GM18505 (cell line): Measurements from ENCODE around the gene SRD5A1.
"Not testable (repeated sequence)": the region's sequence is repeated elsewhere in the genome, so short reads cannot be mapped to it uniquely, and the experiment has no call there.

ENCODE experiments used
- ATAC-seq: cut with Tn5 transposase; IDR thresholded peaks from one replicate; pipeline ENCODE4 v1.9.1; 2021; ENCODE audit not compliant: unreplicated experiment
- POLR2A ChIP-seq: IDR thresholded peaks from 4 replicates; pipeline ENCODE4 v1.6.1; 2011; ENCODE audit warnings: borderline replicate concordance; ENCODE audit not compliant: insufficient read depth, insufficient read length; ENCODE audit errors: extremely low read depth

SRD5A1 gene

DNA sequence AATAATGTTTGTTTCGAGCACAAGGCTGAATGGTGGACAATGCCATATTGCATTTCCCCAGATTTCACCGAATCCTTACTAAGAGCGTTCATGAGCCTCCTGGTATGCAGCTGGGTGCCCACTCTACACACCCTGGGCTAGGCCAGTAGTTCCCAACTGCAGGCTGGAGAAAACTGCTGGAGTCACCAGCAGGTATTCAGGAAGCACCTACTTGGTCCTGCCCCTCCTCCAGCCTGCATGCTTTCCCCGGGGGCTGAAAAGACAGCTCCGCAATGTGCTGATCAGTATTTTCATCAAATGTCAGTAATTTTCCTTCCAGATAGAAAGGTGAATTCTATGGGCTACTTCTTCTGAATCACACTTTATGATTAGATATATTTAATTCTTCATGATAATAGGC, 34.4 kb downstream of the SRD5A1 start:
- no peak for ATAC-seq
- TF ChIP-seq POLR2A = no peak

DNA sequence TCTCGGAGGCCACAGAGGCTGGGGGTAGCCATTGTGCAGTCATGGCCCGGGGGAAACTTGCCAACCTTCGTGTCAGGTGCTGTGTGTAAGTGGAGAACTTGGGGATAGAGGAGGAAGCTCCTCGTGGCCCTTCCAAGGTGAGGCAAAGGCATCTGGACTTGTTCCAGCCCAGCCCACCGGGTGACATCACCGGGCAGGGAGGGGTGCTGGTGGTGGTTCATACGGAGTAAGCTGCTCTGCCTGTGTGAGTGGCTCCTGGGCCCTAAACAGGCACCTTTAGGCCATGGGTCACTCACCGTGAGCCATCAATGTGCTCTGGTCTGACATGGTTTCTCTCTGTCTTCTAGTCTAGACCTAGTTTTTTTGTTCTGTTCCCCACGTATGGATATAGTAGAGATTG, 35.5 kb downstream of the SRD5A1 start:
- ATAC-seq = not testable (repeated sequence)

DNA sequence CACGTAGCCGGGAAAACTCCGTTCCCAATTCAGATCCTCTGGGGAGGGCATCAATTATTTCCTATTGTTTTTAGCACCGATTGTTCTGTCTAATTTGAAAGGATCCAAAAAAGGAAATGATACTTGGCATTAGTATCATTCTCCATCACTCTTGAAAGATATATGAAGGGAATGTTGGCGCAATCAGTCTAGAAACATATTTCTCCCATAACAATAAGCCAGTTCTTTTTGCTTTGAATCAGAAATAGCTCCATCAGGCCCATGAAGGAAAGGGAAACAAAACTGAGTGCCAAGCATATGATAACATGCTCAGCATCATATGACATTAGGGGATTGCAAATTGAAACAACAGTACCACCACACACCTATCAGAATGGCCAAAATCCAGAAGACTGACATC, 39.8 kb downstream of the SRD5A1 start:
- TF ChIP-seq POLR2A = no peak
- ATAC-seq = no peak

- TF ChIP-seq POLR2A = no peak
- ATAC-seq = no peak
These were observed 40.7 kb downstream of the SRD5A1 start for GRCh38 chr5:6673963-6674362.

- no peak for ATAC-seq
These were observed 41.2 kb downstream of the SRD5A1 start for GRCh38 chr5:6674421-6674820.

DNA sequence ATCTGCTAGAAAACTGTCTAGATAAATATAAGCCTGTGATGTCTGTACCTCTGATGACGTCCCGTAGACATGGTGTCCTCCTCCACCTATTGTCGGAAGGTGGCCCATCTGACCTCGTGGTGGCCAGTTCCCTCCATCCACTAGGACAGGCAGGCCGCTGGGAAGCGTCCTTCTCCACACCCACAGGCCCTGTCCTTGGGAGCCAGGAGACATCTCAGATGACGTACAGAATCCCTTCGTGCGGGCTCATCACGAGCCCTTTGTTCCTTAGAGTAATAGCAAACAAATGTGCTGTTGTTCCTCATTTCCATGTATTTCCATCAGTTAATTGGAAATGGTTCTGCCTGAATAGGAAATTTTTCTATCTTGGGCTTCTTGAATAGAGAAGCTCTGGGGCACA, 41.6 kb downstream of the SRD5A1 start:
- no peak for TF ChIP-seq POLR2A
- ATAC-seq = no peak

More at GRCh38 chr5:6674421-6674820, 41.2 kb downstream of the SRD5A1 start:
- no peak for TF ChIP-seq POLR2A

GRCh38 chr5:6675784-6676491, 42.7 kb downstream of the SRD5A1 start:
- no peak for TF ChIP-seq POLR2A
- ATAC-seq = no peak

DNA sequence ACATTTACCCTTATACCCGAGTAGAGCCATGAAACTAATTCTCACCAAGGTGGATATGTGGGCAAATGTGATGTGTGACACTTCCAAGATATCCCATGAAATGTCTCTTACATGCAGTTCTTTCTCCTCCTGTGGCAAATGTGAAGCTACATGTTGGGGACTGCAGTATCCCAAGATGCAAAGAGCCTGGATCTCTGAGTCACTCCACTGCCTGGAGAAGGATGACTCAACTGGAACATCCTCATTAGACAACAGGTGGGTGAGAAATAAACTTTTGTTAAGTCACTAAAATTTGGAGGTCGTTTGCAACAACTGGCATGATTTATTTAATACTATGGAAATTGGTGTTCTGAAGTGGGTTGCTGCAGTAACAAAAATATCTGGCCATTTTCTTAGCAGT, 43.5 kb downstream of the SRD5A1 start:
- ATAC-seq = no peak
- TF ChIP-seq POLR2A = no peak

DNA sequence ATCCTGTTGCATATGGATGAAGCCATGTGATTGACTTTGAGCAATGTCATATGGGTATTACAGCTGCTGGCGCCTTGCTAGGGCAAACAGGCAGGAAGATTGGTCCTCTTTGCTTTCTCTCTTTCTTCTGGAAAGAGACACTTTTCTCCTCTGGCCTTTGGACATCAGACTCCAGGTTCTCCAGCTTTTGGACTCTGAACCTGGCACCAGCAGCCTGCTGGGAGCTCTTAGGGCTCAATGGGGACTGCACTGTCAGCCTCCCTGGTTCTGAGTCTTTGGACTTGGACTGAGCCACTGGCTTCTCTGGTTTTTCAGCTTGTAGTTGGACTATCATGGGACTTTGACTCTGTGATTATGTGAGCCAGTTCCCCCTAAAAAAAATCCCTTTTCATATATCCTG, 45.1 kb downstream of the SRD5A1 start:
- ATAC-seq = no peak
- TF ChIP-seq POLR2A = no peak

- no peak for TF ChIP-seq POLR2A
- ATAC-seq = no peak
These were observed 47.7 kb downstream of the SRD5A1 start for GRCh38 chr5:6680922-6681321.

DNA sequence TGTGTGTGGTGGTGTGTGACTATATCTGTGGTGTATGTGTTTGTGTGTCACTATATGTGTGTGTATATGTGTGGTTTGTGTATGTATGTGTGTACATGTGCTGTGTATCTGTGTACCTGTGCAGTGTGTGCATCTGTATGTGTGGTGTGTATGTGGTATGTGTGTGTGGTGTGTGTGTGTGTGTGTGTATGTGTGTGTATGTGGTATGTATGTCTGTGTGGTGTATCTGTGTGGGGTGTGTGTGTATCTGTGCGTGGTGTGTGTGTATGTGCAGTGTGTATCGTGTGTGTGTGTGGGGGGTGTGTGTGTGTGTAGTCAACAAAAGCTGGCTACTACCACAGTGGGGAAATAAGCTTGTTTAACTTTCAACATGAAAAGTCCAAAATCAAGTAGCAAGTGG, 48.4 kb downstream of the SRD5A1 start:
- TF ChIP-seq POLR2A = no peak
- ATAC-seq = no peak

DNA sequence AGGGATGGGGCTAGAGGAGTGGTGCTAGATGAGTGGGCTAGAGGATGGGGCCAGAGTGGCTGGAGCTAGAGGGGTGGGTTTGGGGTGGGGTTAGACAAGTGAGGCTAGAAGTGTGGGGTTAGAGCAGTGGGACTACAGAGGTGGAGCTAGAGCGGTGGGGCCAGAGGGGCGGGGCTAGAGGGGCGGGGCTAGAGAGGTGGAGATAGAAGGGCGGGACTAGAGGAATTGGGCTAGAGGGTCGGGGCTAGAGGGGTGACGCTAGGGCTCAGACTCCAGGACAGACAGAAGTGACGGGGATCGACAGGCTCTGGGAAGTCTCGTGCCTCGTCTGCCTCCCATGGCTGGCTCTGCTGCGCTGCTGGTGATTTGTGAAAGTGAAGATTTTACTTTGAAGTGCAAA, 49.0 kb downstream of the SRD5A1 start:
- TF ChIP-seq POLR2A = no peak
- ATAC-seq = no peak

- ATAC-seq = no peak
- TF ChIP-seq POLR2A = no peak
These were observed 50.0 kb downstream of the SRD5A1 start for GRCh38 chr5:6683241-6683640.

DNA sequence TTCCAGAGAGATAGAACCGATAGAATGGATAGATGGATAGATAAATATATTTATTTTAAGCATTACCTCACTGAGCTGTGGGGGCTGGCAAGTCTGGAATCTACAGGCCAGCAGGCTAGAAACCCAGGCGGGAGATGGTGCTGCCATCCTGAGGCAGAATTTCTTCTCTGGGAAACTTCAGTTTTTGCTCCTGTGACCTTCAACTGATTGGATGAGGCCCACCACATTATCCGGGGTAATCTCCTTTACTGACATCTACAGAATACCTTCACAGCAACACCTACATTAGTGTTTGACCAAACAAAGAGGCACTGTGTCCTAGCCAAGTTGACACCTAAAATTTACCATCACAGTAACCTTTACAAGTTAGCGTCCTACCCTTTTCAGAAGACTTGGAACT, 50.8 kb downstream of the SRD5A1 start:
- ATAC-seq = no peak
- no peak for TF ChIP-seq POLR2A

DNA sequence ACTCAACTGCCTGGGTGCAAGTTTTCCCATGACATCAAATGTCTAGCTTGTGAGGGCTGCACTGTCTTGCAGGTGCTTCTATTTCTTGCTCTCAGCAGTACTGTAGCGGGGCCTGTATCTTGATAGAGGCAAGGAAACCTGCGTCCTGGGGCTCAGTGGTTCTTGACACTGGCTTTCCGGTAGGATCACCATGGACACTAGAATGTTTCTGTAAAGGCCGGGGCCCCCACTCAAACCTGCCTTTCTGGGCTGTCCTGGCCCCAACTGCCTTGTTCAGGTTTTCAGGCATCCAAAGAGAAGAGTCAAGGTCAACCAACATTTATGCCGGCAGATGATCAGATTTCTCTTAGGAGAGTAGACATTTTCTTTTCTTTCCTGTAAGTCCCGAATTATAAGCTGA, 53.3 kb downstream of the SRD5A1 start:
- no peak for TF ChIP-seq POLR2A
- ATAC-seq = no peak
